ENCODE results near the gene DUSP9.
"Not testable (repeated sequence)": the region's sequence is repeated elsewhere in the genome, so short reads cannot be mapped to it uniquely, and the experiment has no call there.

The DUSP9 gene

DNA sequence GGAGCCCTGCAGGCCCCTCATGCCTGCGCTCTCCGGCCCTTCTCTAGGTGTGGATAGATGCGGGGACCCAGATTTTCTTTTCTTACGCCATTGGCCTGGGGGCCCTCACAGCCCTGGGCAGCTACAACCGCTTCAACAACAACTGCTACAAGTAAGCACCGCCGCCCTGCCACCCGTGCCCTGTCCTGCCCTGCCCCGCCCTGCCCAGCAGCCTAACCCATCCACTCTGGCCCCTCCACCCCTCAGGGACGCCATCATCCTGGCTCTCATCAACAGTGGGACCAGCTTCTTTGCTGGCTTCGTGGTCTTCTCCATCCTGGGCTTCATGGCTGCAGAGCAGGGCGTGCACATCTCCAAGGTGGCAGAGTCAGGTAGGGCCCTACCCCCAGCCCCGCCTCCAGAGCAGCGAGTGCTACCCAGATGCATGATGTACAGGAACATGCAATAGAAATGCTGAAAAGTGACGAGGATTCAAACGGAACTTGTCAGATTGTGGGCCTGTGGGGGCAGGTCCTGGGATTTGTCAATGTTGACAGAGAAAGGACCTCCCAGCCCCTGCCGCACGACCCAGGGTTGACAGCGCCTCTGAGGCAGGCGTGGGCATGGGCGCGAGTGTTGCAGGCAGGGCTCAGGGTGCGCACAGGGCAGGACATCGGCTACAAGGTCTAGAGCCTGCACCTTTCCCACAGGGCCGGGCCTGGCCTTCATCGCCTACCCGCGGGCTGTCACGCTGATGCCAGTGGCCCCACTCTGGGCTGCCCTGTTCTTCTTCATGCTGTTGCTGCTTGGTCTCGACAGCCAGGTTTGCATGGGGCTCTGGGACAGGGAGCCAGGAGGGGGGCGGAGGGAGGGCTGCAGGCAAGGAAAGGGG lies 46.4 kb downstream of the DUSP9 start:
- peak; percentile 42 for DNase-seq

DNA sequence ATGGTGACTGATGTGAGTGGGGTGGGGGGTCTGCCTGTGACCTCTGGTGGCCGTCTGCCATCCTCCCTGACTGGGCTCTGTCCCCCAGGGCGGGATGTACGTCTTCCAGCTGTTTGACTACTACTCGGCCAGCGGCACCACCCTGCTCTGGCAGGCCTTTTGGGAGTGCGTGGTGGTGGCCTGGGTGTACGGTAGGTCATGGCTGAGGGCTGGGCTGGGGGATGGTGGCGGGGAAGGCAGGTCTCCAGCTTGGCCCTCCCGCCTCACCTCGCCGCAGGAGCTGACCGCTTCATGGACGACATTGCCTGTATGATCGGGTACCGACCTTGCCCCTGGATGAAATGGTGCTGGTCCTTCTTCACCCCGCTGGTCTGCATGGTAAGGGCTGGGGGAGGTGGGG lies 47.3 kb downstream of the DUSP9 start:
- DNase-seq, result peak; percentile 50

DNA sequence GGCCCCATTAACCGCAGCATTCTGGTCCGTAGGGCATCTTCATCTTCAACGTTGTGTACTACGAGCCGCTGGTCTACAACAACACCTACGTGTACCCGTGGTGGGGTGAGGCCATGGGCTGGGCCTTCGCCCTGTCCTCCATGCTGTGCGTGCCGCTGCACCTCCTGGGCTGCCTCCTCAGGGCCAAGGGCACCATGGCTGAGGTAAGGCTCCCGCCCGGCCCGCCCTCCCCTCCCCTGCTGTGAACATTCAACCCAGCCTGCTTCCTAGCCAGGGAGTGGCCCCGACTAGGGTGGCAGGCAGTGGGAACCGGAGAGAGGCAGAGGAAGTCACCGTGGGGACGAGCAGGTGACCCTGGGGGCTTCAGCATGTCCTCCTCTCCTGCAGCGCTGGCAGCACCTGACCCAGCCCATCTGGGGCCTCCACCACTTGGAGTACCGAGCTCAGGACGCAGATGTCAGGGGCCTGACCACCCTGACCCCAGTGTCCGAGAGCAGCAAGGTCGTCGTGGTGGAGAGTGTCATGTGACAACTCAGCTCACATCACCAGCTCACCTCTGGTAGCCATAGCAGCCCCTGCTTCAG lies 47.8 kb downstream of the DUSP9 start:
- peak; percentile 52 for DNase-seq

DNA sequence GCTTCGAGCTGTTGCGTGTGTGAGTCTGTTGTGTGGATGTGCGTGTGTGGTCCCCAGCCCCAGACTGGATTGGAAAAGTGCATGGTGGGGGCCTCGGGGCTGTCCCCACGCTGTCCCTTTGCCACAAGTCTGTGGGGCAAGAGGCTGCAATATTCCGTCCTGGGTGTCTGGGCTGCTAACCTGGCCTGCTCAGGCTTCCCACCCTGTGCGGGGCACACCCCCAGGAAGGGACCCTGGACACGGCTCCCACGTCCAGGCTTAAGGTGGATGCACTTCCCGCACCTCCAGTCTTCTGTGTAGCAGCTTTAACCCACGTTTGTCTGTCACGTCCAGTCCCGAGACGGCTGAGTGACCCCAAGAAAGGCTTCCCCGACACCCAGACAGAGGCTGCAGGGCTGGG lies 49.1 kb downstream of the DUSP9 start:
- no peak for DNase-seq

DNA sequence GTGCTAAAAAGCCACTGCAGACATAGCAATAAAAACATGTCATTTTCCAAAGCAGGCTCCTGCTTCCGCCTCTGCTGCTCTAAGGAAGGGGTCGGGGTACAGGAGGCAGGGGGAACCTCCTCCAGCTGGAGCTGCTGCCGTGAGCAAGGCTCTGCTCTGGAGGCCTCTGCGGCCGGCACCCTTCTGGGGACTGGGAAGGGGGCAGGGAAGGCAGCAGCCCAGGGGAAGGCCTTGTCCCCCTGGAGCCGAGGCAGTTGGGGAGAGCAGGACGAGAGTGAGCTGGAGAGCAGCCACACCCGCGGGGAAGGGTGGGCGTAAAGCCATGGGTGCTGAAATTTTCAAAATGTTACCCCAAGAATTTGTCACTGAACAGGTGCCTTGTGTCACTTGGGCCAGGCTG lies 49.5 kb downstream of the DUSP9 start:
- DNase-seq, result not testable (repeated sequence)

DNA sequence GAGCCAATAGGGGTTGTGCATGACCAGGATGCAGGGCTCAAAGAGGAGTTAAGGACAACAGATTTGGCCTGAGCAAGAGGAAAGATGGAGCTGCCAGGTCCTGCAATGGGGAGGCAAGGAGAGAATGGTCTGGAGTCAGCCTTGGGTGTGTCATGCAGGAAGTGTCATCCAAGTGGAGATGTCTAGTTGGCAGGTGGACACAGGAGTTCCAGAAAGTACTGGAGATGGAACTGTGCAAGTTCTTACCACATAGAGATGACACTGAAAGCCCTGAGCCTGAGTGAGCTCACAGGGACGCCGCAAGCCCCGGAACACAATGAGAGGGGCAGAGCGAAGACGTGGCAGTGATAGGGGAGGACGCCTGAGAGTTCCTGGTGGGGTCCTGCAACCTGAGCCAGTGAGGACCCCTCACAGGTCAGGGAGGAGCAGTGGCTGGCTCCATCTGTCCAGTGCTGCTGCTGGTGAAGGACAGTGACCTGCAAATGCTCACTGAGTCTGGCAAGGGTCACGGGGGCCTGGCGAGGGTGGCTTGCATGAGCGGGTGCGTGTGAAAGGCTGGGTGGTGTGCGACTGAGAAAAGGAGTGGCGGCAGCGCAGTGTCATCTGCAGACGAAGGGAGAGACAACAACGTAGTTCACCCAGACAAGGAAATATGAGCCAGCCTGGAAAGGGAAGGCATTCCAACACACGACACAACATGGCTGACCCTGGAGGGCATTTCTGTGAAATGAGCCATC lies 50.2 kb downstream of the DUSP9 start:
- peak; percentile 43 for DNase-seq

DNA sequence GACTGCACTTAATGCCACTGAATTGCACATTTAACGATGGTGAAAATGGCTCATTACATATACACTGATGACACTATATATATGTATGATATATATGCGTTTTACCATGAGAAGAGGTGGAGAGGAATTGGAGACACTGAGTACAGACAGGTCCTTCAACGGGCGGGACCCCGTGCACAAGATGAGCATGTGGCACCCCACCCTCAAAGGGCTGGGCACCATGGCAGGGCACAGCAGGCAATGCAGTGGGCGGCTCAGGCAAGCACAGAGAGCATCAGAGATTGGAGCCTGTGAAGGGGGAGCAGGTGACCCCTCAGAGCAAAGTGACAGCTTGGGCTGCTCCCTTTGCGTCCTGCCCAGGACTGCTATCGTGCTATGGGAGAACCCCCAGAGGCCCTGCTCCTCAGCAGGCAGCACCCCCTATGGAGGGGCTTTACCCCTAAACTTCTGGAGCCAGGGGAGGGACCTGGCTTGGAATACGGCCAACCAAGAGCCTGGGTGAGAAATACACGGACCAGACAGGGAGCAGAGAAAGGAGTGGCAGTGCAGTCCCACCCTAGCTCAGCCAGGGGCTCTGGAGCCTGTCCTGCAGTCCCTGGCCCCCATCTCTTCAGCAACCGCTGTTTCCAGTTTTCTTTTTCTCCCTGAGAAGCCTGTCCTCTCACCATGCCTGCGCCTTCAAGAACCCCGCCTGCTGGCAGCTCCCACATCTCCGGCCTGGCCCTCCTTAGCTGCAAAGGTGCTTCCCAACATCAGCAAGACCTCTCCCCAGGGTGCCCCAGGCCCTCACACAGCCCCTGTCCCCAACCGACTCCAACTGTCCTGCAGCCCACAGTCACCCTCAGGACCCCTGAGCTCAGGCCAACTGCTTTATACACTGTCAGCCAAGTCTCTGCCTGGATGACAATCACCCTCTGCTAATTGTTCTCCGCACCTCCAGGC lies 51.2 kb downstream of the DUSP9 start:
- no peak for DNase-seq

DNA sequence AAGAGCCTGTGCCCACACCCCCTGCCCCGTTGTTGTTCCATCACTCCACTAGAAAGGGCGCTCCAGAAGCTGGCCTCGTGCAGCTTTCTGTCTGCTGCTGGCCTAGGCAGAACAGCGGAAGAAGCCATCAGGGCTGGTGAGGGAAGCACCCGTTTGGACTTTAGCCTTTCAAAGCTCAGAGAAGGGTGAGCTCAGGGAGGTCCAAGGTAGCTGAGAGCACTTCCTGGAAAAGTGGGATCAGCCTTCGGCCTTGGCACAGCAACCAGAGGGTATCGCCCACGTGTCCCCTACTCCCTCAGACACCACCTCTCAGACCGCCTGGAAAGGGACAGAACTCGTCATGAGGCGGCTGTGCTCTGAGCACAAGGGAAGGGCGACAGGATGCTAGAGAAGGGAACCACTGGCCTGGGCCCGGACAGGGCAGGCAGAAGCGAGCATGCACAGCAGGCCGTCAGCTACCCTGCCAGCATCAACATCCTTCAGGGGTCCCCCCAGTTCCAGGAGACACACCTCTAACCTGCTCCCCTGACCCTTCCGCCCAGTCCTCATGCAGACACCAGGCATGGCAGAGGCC lies 52.3 kb downstream of the DUSP9 start:
- DNase-seq, result not testable (repeated sequence)

DNA sequence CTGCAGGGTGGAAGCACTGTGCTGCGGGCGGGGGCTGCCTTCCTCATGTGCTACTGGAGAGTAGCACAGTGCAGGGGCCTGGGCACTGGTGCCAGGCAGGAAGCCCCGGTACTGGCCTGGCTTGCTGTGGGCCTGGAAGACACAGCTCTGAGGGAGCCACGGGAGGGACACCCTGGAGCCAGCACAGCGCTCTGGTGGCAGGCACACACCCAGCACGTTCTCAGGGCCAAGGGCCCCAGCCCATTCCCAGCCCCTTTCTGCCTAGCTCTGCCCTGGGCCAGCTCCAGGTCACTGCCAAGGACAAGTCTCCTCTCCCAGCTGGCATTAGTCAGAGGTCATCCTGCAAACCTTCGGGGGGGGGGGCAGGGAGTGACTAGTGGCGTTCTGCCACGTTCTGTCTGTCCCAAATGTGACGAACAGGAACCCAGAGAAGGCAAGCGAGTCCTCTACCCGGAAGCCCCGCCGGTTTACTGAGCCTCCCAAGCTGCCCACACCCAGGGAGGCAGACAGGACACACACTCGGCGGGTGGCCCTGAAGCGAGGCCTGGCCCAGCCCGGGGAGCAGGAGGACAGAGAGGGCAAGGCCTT lies 52.9 kb downstream of the DUSP9 start:
- DNase-seq, result peak; percentile 46

DNA sequence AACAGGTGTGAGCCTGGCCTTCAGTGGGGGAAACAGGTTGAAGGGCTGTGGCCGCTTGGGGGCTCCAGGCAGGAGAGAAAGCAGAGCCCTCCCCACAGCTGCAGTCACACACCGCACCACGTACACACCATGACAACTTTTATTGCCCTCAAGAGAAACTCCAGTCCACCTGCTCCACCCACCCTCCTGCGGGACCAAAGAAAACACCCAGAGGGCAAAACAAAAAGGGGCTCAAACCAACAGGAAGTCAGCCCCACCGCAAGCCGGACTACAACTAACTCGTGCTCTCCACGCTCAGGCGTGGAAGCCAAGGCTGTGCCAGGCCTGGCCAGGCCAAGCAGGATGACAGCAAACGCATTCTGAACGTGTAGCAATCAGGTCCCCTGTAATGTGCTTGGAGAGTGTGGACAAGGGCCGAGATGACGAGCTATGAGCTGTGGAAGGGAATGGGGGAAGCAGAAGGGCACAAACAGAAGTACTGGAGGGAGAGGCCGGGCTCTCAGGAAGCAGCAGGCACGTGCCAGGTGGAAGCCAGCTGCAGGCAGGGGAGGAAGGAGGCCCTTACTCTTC lies 53.5 kb downstream of the DUSP9 start:
- peak; percentile 45 for DNase-seq

Data from islet precursor cell (in vitro differentiated cells).